Measurements from ENCODE around the gene ITPR1. TPM values are rescaled to one million over a fixed set of nuclear protein-coding genes. Genes with fewer than 3 reads are reported as not detected.
A peak's percentile ranks its signal among the peaks of the same experiment; 100 is the strongest.

ITPR1 gene
- total RNA-seq, 1 donor from 2014 or later = 121 TPM

- H3K27ac ChIP-seq = no peak overlapping the region
These were observed 134.7 kb downstream of the ITPR1 start for GRCh38 chr3:4627651-4628375.

GRCh38 chr3:4629095-4630007 is 136.2 kb downstream of the ITPR1 start:
- no peak overlapping the region for H3K27ac ChIP-seq
- no peak for TF ChIP-seq CTCF (IDR thresholded peaks at IDR 0.05)
- intact Hi-C loops (cut with DNase I) = loop anchor here (5.0 kb wide), 2 partner anchors 42 to 162 kb away; partner anchors contain the start of gene SUMF1
- H3K27me3 ChIP-seq = no peaks in the 10 kb centered on the region
- no peaks in the 10 kb centered on the region for H3K4me1 ChIP-seq
- no peak for DNase-seq (ENCODE audit: low spot score in 2 of 2)
- no peaks in the 10 kb centered on the region for H3K9me3 ChIP-seq
- H3K36me3 ChIP-seq = no peaks in the 10 kb centered on the region
- H3K4me3 ChIP-seq = no peak overlapping the region

More at GRCh38 chr3:4627651-4628375, 134.7 kb downstream of the ITPR1 start:
- Histone ChIP-seq H3K27me3 (no peaks in the 10 kb centered on the region), H3K9me3 (no peaks in the 10 kb centered on the region), H3K4me3 (no peak overlapping the region), H3K36me3 (no peaks in the 10 kb centered on the region), H3K4me1 (no peaks in the 10 kb centered on the region)
- no peak for DNase-seq (ENCODE audit: low spot score in 2 of 2)
- intact Hi-C loops (cut with DNase I) = no loop called here
- no peak for TF ChIP-seq CTCF (IDR thresholded peaks at IDR 0.05)

- TF ChIP-seq CTCF (IDR thresholded peaks at IDR 0.05) = peak; percentile 73 to 81 (median 78)
- peak overlapping the region in 1 of 2 donors; percentile 40 for H3K27ac ChIP-seq
- intact Hi-C loops (cut with DNase I) = loop anchor here (1.0 to 5.0 kb wide), 4 partner anchors 46 to 282 kb away; partner anchors contain the start of genes ITPR1 and SUMF1
- DNase-seq (ENCODE audit: low spot score in 2 of 2) = no peak
- no peaks in the 10 kb centered on the region for H3K4me1 ChIP-seq
- H3K4me3 ChIP-seq = no peak overlapping the region
- H3K9me3 ChIP-seq = no peaks in the 10 kb centered on the region
- H3K36me3 ChIP-seq = no peaks in the 10 kb centered on the region
- no peaks in the 10 kb centered on the region for H3K27me3 ChIP-seq
These were observed 140.2 kb downstream of the ITPR1 start for GRCh38 chr3:4633078-4634004.

GRCh38 chr3:4634894-4635293 is 141.7 kb downstream of the ITPR1 start:
- no peaks in the 10 kb centered on the region for H3K27me3 ChIP-seq
- peaks cover 0 to 5% of the 10 kb centered on the region in 2 donors for H3K36me3 ChIP-seq
- H3K27ac ChIP-seq = no peak overlapping the region
- intact Hi-C loops (cut with DNase I) = loop anchor here (5.0 kb wide), 2 partner anchors 48 to 168 kb away; partner anchors contain the start of gene SUMF1
- DNase-seq (ENCODE audit: low spot score in 2 of 2) = no peak
- H3K4me1 ChIP-seq = no peaks in the 10 kb centered on the region
- no peak for TF ChIP-seq CTCF (IDR thresholded peaks at IDR 0.05)
- no peaks in the 10 kb centered on the region for H3K9me3 ChIP-seq
- H3K4me3 ChIP-seq = no peak overlapping the region

- peaks cover 18 to 27% of the 10 kb centered on the region in 2 donors for H3K36me3 ChIP-seq
- DNase-seq (ENCODE audit: low spot score in 2 of 2) = no peak
- intact Hi-C loops (cut with DNase I) = no loop called here
- no peaks in the 10 kb centered on the region for H3K4me1 ChIP-seq
- H3K9me3 ChIP-seq = no peaks in the 10 kb centered on the region
- no peak for TF ChIP-seq CTCF (IDR thresholded peaks at IDR 0.05)
- no peak overlapping the region for H3K4me3 ChIP-seq
- H3K27ac ChIP-seq = no peak overlapping the region
- no peaks in the 10 kb centered on the region for H3K27me3 ChIP-seq
These were observed 144.1 kb downstream of the ITPR1 start for GRCh38 chr3:4637265-4637664.
